Activated T-cell treated with anti-CD3 and anti-CD28 coated beads, Interleukin-2, amount 50 U/mL, for 72 hours (primary cell): Measurements from ENCODE around the gene HLA-DQB2. TPM values are rescaled to one million over a fixed set of nuclear protein-coding genes. Genes with fewer than 3 reads are reported as not detected.

Experiments used
- ATAC-seq, 2 donors: fragments of 150-1000 bp; cut with Tn5 transposase; replicated peaks in 1 of 2; 2 replicates each; pipeline ENCODE4 v1.10.0; 2021; ENCODE audit warnings: moderate library complexity in 2 of 2, mild to moderate bottlenecking in 1 of 2
- DNase-seq, 2 donors: peaks; one replicate each; pipeline ENCODE4 v3.0.0; 2021 to 2022; ENCODE audit warnings: mixed read lengths in 1 of 2
- H3K27ac Mint-ChIP-seq: one replicate; pipeline ENCODE4 v1.8.0; 2022; ENCODE audit warnings: mild to moderate bottlenecking, moderate library complexity, mixed read lengths
- H3K27me3 Mint-ChIP-seq: one replicate; pipeline ENCODE4 v1.8.0; 2022; ENCODE audit warnings: low read depth, mixed read lengths
- H3K36me3 Mint-ChIP-seq, 2 donors: one replicate each; pipeline ENCODE4 v1.8.0; 2022; ENCODE audit warnings: mixed read lengths in 2 of 2, mild to moderate bottlenecking in 1 of 2; ENCODE audit not compliant: insufficient read depth in 2 of 2
- H3K4me1 Mint-ChIP-seq: one replicate; pipeline ENCODE4 v1.8.0; 2022; ENCODE audit warnings: low read depth, mixed read lengths
- H3K4me3 Mint-ChIP-seq, 2 donors: one replicate each; pipeline ENCODE4 v1.8.0; 2022; ENCODE audit warnings: mild to moderate bottlenecking in 2 of 2, mixed read lengths in 2 of 2, moderate library complexity in 2 of 2
- H3K9me3 Mint-ChIP-seq, 2 donors: one replicate each; pipeline ENCODE4 v1.8.0; 2022; ENCODE audit warnings: mixed read lengths in 2 of 2
- total RNA-seq, 2 donors: library from RNA; stranded (reverse); gene quantifications; one replicate each; pipeline ENCODE4 v1.2.3, GENCODE V29; 2022

The HLA-DQB2 gene
- total RNA-seq, 2 donors from 2014 or later, result 0.36 to 0.60 TPM

DNA sequence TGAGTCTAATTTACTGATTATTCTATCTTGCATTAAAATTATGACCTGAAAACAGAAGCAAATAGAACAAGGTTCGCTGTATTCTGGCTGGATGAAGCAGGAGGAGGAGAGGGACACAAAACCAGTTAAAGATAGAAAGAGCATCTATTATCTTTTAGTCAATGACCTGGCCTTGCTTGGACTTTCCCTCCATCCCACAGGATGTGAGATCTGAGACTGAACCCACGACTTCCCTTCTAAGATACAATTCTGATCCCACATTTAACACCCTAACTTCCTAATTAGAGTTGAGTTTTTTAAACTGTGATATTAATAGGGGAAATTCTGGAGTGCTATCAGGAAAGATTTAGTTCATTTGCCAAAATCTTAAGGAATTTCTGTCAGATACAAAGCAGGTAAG is 25.2 kb downstream of the HLA-DQB2 start:
- Mint-ChIP-seq H3K27ac (no peak overlapping the region), H3K4me3 (no peak overlapping the region), H3K4me1 (peaks cover 5% of the 10 kb centered on the region), H3K27me3 (peaks cover 21% of the 10 kb centered on the region), H3K9me3 (no peaks in the 10 kb centered on the region), H3K36me3 (no peaks in the 10 kb centered on the region)
- ATAC-seq, result no peak
- DNase-seq, result no peak

DNA sequence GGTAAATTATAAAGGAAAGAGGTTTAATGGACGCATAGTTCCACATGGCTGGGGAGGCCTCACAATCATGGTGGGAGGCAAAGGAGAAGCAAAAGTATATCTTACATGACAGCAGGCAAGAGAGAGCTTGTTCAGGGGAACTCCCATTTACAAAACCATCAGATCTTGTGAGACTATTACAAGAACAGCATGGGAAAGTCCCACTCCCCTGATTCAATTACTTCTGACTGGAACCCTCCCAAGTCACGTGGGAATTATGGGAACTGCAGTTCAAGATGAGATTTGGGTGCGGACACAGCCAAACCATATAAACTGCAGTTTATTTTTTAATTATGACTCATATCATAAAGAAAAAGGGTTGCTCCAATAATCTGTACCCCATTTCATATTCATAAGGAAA is 44.5 kb downstream of the HLA-DQB2 start:
- peaks cover 32% of the 10 kb centered on the region for H3K27me3 Mint-ChIP-seq
- no peak overlapping the region for H3K4me3 Mint-ChIP-seq
- no peak for DNase-seq
- peak overlapping the region; percentile 16 for H3K27ac Mint-ChIP-seq
- peak in 1 of 2 donors; percentile 32 for ATAC-seq
- no peaks in the 10 kb centered on the region for H3K36me3 Mint-ChIP-seq
- H3K4me1 Mint-ChIP-seq, result peaks cover 5% of the 10 kb centered on the region
- H3K9me3 Mint-ChIP-seq, result no peaks in the 10 kb centered on the region

DNA sequence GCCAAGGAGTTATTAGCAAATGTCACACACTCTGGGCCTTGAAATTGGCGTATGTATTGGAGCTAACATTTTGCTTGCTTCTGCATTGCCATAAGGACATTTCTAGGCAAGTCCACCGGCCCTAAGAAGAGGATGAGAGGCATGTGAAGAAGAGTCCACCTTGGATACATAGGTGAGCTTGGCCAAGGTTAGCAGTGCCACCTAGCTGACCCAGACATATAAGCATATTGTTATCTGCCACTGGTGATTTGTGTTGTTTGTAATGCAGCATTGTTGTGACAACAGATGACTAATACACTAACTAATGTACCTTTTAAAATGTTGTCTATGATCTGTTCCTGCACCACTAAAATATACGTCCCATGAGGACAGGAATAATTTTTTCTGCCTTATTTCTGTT is 46.9 kb downstream of the HLA-DQB2 start:
- peaks cover 5% of the 10 kb centered on the region for H3K4me1 Mint-ChIP-seq
- no peak overlapping the region for H3K27ac Mint-ChIP-seq
- no peaks in the 10 kb centered on the region for H3K9me3 Mint-ChIP-seq
- DNase-seq (no peak), ATAC-seq (no peak)
- peaks cover 19% of the 10 kb centered on the region for H3K27me3 Mint-ChIP-seq
- H3K4me3 Mint-ChIP-seq, result no peak overlapping the region
- no peaks in the 10 kb centered on the region for H3K36me3 Mint-ChIP-seq

DNA sequence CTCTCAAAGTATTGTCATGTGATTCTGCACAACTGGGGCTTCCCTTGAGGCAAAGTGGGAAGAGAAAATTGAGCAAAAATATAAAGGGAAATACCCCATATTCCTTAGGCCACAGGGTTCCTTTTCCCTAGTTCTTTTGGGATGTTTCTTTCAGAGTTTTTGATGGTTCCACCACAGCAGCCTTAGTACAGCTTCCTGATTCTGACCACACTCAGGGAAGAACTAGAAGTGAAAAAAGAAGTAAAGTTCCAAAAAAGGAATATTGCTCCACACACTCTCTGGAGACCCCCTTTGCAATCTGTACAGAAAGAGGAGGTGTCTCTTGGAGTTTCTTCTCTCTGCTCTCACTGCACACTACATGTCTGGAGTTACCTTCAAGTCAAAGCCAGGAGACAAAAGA is 50.1 kb downstream of the HLA-DQB2 start:
- ATAC-seq (no peak), DNase-seq (no peak)
- H3K36me3 Mint-ChIP-seq, result no peaks in the 10 kb centered on the region
- peaks cover 5% of the 10 kb centered on the region for H3K27me3 Mint-ChIP-seq
- H3K4me1 Mint-ChIP-seq, result no peaks in the 10 kb centered on the region
- no peak overlapping the region for H3K4me3 Mint-ChIP-seq
- H3K27ac Mint-ChIP-seq, result no peak overlapping the region
- H3K9me3 Mint-ChIP-seq, result no peaks in the 10 kb centered on the region

DNA sequence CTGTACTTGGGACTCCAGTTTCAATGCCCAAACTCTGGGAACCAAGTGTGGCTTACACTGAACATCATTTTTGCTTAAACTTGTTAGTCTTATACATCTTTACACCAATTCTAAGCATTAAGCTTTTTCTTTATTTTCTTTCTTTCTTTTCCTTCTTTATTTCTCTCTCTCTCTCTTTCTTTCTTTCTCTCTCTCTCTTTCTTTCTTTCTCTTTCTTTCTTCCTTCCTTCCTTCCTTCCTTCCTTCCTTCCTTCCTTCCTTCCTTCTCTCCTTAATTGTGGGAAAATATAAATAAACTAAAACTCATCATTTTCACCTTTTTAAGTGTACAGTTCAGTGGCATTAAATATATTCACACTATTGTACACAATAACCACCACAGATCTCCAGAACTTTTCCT is 53.7 kb downstream of the HLA-DQB2 start:
- H3K4me1 Mint-ChIP-seq, result no peaks in the 10 kb centered on the region
- H3K36me3 Mint-ChIP-seq, result no peaks in the 10 kb centered on the region
- DNase-seq (no peak), ATAC-seq (no peak)
- peaks cover 2 to 3% of the 10 kb centered on the region in 2 donors for H3K9me3 Mint-ChIP-seq
- no peaks in the 10 kb centered on the region for H3K27me3 Mint-ChIP-seq
- H3K4me3 Mint-ChIP-seq, result no peak overlapping the region
- H3K27ac Mint-ChIP-seq, result peak overlapping the region; percentile 59

Other genes with a start within 250 kb of the HLA-DQB2 start
- gene HLA-DRB5, start 233.2 kb downstream of the HLA-DQB2 start, total RNA-seq, result 1 to 10 TPM in 1 of 2 donors, not detected in 1; 1.7 TPM
- gene HLA-DRB1, start 173.7 kb downstream of the HLA-DQB2 start, total RNA-seq, result 10 to 100 TPM in 1 of 2 donors, 1 to 10 TPM in 1; 7.4 to 15.1 TPM
- gene HLA-DQA1, start 126.1 kb downstream of the HLA-DQB2 start, total RNA-seq, result 1 to 10 TPM; 2.2 to 3.7 TPM
- 1 to 10 TPM; 2.5 to 2.9 TPM for gene HLA-DQB1, start 96.9 kb downstream of the HLA-DQB2 start, total RNA-seq
- 1 to 10 TPM in 1 of 2 donors, not detected in 1; 1.2 TPM for gene HLA-DQA2, start 22.1 kb downstream of the HLA-DQB2 start, total RNA-seq
- gene HLA-DOB, start 53.5 kb upstream of the HLA-DQB2 start, total RNA-seq, result 1 to 10 TPM; 8.0 to 8.1 TPM
- 100 to 1,000 TPM; 117 to 127 TPM for gene TAP2, start 75.2 kb upstream of the HLA-DQB2 start, total RNA-seq
- gene PSMB8, start 80.5 kb upstream of the HLA-DQB2 start, total RNA-seq, result 100 to 1,000 TPM; 301 to 305 TPM
- 100 to 1,000 TPM; 328 to 373 TPM for gene TAP1, start 90.2 kb upstream of the HLA-DQB2 start, total RNA-seq
- gene PSMB9, start 90.7 kb upstream of the HLA-DQB2 start, total RNA-seq, result 100 to 1,000 TPM; 271 to 299 TPM
- 1 to 10 TPM; 3.4 to 3.6 TPM for gene HLA-DMB, start 177.5 kb upstream of the HLA-DQB2 start, total RNA-seq
- gene HLA-DMA, start 189.6 kb upstream of the HLA-DQB2 start, total RNA-seq, result 10 to 100 TPM; 19.4 to 20.2 TPM
- 100 to 1,000 TPM; 238 to 291 TPM for gene BRD2, start 205.1 kb upstream of the HLA-DQB2 start, total RNA-seq
- 1 to 10 TPM; 3.1 to 3.9 TPM for gene HLA-DOA, start 246.1 kb upstream of the HLA-DQB2 start, total RNA-seq